Smooth muscle cell of the brain vasculature (primary cell): ENCODE data around the gene CHCT1.
A peak's percentile ranks its signal among the peaks of the same experiment; 100 is the strongest.
"Not testable (repeated sequence)": the region's sequence is repeated elsewhere in the genome, so short reads cannot be mapped to it uniquely, and the experiment has no call there.

Experiments used
- DNase-seq: peaks from one replicate; pipeline ENCODE4 v3.0.0-alpha.2; 2012; ENCODE audit warnings: low read depth, low spot score

CHCT1 gene

DNA sequence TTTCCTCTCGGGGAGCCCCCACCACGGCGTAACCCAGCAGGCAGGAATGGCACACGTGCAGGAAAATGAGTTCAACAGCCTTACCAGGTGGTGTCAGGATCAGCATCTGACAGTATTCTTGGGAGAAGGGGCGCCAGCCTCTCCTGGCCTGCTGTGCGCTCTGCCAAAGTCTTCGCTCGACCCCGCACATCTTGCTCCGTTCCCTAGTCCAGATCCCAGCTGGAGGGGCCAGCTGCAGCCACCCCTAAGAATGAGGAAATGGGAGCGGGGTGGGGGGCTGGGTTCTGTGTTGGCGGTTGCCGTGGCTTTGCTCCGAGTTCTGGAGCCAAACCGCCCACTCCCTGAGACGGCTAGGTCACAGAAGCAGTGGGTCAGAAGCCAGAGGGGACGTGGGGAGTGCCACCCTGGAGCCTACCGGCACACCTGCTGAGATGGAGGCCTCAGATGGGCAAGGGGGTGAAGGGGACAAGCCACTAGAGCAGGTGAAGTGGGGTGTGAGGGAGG lies at the start of gene CHCT1:
TSS of gene CHCT1 (plus strand) at position 328 of the 504 bp plus-strand sequence. CDS start at position 432, 104 bp downstream.
- DNase-seq = no peak

DNA sequence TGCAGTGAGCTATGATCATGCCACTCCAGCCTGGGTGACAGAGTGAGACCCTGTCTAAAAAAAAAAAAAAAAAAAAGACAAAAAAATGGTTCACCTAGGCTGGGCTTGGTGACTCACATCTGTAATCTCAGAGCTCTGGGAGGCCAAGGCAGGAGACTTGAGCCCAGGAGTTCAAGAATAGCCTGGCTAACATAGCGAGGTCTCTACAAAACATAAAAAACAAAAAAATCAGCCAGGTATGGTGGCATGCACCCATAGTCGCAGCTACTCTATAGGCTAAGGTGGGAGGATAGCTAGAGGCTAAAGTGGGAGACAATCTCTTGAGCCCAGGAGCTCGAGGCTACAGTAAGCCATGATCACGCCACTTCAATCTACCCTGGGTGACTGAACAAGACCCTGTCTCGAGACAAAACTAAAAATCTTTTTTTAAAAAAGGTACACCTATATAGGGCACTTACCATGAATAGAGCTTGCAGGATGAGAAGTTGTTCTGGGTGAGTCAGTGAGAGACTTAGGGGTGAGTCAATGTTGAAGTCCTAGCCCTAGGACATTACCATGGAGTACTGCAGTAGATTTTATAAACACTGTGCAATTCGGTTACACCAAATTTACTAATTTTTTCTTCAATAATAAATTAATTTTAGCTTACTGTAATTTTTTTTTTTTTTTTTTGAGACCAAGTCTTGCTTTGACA lies 49.4 kb upstream of the CHCT1 start:
- DNase-seq = no peak

DNA sequence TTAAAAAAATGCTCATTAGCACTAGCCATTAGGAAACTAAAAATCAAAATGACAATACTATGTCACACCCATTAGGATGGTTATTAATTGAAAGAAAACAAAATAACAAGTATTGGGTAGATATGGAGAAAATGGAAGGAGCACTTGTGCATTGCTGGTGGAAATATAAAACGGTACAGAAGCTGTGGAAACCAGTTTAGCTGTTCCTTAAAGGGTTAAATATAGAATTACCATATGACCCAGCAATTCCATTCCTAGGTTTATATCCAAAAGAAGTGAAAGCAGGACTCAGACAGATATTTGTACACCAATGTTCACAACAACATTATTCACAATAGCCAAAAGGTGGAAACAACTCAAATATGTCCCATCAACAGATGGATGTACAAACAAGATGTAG lies 44.1 kb upstream of the CHCT1 start:
- DNase-seq = not testable (repeated sequence)

DNA sequence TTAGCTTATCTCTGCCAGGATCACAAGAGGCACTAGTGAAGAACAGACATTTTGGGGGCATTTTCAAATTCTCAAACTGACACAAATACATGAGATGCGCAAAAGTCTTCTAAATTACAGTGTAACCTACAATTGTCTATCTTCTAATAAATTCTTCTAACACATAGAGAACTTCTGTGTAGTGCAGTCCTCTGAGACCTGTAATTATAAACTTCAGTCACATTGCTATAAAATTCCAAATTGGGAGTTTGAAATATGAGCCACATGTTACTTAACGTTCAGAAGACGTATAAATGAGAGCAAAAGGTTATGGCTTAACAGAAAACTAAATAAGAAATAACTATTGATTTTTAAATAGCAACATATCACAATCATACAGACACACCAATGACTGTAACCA lies 42.8 kb upstream of the CHCT1 start:
- not testable (repeated sequence) for DNase-seq

GRCh38 chr17:60381958-60382357 lies 40.3 kb upstream of the CHCT1 start:
- no peak for DNase-seq

- DNase-seq = no peak
These were observed 38.9 kb upstream of the CHCT1 start for GRCh38 chr17:60383379-60383778.

- DNase-seq = not testable (repeated sequence)
These were observed 37.4 kb upstream of the CHCT1 start for GRCh38 chr17:60384921-60385320.

- DNase-seq = no peak
These were observed 35.9 kb upstream of the CHCT1 start for GRCh38 chr17:60386147-60387058.

- DNase-seq = no peak
These were observed 34.6 kb upstream of the CHCT1 start for GRCh38 chr17:60387666-60388065.

GRCh38 chr17:60388742-60389141 lies 33.5 kb upstream of the CHCT1 start:
- no peak for DNase-seq

- DNase-seq = no peak
These were observed 32.1 kb upstream of the CHCT1 start for GRCh38 chr17:60390186-60390585.

DNA sequence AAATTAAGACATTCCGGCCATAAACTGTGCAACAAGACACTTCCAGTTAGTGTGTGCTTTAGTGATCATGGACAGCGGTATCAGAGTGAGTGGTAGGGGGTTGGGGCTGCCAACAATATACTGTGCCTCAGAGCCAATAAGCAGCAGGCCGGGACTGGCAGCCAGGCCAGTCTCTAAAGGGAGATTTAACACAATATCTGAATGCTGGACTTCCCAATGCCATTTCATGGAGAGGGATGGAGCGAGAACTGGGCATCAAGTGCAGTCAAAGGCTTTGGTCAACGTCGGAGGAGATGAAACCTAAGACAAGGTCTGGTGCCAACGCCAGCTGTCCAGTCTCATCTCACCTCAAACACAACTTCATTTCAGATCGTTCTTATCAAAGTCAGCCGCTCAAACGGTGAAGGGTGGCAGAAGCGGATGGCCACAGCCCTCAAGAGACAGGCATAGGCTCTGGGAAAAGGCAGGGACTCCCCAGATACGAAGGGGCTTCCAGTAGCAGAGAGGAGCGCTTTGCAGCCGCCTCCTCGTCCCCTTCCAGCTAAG lies 31.3 kb upstream of the CHCT1 start:
- DNase-seq = no peak

GRCh38 chr17:60391471-60392041 lies 30.7 kb upstream of the CHCT1 start:
- DNase-seq = no peak

GRCh38 chr17:60392042-60392844 lies 30.0 kb upstream of the CHCT1 start, which contains the start of gene USP32:
Gene USP32 (minus strand): TSS chr17:60392133. CDS start chr17:60391939, 194 bp downstream.
- peak; percentile 96 for DNase-seq

DNA sequence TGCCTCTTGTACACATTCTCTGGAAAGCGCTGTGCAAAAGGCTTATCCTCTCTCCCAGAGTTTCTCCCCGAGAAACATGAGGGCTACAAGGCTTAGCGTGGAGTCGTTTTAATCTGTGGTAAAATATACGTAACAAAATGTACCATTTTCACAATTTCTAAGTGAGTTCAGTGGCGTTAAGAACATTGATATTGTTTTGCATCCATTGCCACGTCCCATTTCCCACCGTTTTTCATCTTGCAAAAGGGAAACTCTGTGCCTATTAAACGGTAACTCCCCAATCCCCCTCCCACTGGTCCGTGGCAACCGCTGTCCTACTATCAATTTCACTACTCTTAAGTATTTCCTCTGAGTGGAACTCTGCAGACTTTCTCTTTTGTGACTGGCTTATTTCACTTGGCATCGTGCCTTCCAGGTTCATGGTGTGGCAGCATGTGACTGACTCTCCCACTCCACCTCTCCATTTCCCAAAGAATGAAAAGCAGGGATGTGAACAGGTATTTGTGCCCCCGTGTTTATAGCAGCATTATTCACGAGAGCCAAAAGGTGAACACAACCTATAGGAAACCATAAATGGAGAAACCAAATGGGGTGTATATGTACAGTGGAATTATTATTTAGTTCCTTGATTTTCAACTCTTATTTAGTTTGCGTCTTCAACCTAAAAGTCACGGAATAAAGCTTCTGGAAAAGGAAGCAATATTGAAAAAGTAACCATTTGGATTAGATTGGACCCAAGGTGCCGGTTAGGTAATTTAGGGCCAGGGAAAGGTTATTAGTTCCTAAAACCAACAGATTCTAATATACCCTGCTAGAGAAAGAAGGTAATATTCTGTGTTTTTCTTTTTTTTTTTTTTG lies 29.2 kb upstream of the CHCT1 start:
- DNase-seq = peak; percentile 49

- no peak for DNase-seq
These were observed 28.2 kb upstream of the CHCT1 start for GRCh38 chr17:60393840-60394723.

GRCh38 chr17:60395508-60396065 lies 26.7 kb upstream of the CHCT1 start:
- no peak for DNase-seq

GRCh38 chr17:60396412-60396811 lies 25.9 kb upstream of the CHCT1 start:
- DNase-seq = no peak
